ENCODE results near the gene ZCCHC17.

The ZCCHC17 gene, protein sequence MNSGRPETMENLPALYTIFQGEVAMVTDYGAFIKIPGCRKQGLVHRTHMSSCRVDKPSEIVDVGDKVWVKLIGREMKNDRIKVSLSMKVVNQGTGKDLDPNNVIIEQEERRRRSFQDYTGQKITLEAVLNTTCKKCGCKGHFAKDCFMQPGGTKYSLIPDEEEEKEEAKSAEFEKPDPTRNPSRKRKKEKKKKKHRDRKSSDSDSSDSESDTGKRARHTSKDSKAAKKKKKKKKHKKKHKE

DNA sequence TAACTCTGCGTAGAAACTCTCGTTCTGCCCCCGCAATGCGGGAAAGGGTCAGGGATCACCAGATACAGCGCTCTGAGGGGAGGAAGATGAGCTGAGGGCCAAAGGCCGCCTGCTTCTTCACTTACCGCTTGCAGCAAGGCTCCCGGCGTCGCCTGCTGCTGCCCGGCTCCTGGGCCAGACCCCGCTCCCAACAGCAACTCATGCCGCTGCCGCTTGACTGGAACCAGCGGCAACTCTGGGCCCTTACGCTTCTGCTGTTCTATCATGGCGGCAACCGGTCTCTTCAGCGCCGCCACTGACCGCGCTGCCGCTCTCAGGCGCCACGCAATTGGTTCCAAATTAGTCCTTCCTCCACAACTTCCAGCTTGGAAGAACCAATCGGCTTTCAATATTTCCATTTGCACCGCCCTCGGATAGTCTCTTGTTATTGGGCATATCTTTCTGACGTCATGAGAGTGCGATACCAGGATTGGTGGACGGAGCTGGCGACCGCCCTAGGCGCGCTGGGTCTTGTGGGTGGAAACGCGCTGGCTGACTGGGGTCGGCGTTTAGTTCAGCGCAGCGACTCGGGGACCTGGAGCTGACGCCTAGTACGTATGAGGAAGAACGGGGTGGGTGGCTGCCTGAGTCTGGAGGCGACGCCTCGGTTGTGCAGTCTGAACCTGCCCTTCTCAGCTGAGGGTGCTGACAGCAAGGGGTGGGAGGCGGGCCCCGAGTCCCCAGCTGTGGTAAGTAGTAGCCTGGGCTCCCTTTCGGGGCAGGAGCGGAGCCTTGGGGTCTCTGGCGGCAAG, at the start of gene ZCCHC17, which contains the start of gene SNRNP40:
Gene ZCCHC17, plus strand, starts transcription at position 547 of the 791 bp plus-strand sequence. CDS start 13,067 bp downstream, outside the sequence.
Gene SNRNP40, minus strand, starts transcription at position 303 of the 791 bp plus-strand sequence. Its CDS starts 37 bp downstream, at position 266.
- H3K9me3 Mint-ChIP-seq: no peaks in the 10 kb centered on the region
- TF ChIP-seq, protein P1, sequence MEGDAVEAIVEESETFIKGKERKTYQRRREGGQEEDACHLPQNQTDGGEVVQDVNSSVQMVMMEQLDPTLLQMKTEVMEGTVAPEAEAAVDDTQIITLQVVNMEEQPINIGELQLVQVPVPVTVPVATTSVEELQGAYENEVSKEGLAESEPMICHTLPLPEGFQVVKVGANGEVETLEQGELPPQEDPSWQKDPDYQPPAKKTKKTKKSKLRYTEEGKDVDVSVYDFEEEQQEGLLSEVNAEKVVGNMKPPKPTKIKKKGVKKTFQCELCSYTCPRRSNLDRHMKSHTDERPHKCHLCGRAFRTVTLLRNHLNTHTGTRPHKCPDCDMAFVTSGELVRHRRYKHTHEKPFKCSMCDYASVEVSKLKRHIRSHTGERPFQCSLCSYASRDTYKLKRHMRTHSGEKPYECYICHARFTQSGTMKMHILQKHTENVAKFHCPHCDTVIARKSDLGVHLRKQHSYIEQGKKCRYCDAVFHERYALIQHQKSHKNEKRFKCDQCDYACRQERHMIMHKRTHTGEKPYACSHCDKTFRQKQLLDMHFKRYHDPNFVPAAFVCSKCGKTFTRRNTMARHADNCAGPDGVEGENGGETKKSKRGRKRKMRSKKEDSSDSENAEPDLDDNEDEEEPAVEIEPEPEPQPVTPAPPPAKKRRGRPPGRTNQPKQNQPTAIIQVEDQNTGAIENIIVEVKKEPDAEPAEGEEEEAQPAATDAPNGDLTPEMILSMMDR (IDR thresholded peaks at IDR 0.05; ENCODE audit: unreplicated experiment in 3 of 3): no peak
- H3K4me1 Mint-ChIP-seq: peaks cover 26% of the 10 kb centered on the region
- H3K27me3 Mint-ChIP-seq (ENCODE audit: low read depth): no peaks in the 10 kb centered on the region
- peak within 1 kb of the TSS in 1 of 3 experiments; percentile 74 for H3K27ac Mint-ChIP-seq
- no peak within 1 kb of the TSS for H3K4me3 Mint-ChIP-seq
- H3K36me3 Mint-ChIP-seq (ENCODE audit: low read depth): peaks cover 23% of the 10 kb centered on the region

DNA sequence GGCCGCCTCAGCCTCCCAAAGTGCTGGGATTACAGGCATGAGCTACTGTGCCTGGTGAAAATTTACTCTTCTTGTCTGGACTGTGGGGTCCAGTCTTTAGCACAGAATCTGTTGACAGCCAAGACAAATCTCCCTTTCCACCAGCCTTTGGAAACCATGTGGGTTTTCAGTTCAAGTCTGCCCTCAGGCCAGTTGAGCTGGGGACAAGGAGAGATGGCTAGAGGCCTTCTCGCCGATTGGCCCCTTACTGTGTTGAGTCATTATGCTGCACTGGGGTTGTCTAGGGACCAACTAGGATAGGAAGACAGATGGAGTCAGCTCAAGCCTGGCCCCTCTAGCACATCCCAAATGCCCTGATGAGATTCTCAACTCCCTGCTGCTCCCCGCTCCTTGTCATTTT, 48.6 kb upstream of the ZCCHC17 start:
- Mint-ChIP-seq H3K4me1 (no peaks in the 10 kb centered on the region), H3K36me3 (ENCODE audit: low read depth) (no peaks in the 10 kb centered on the region), H3K27ac (no peak overlapping the region), H3K27me3 (ENCODE audit: low read depth) (peaks cover 10% of the 10 kb centered on the region), H3K4me3 (no peak overlapping the region), H3K9me3 (no peaks in the 10 kb centered on the region)
- TF ChIP-seq, protein P1 (IDR thresholded peaks at IDR 0.05; ENCODE audit: unreplicated experiment in 3 of 3): no peak

DNA sequence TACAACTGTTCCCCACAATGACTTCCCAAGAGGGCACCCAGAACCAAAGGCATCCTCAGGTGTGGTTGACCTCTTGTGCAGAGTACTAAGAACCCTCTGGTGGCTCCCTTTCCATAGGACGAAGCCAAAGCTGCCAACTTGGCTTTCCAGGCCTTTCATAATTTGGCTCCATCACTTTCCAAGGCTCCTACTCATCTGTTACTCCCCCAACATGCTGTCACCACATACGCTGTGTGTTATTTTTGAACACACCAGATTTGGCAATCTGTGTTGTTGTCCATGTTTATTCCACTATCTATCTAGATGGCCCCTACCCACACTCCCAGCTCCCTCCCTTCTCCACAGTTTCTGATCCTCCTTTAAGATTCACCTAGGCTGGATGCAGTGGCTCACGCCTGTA, 47.0 kb upstream of the ZCCHC17 start:
- TF ChIP-seq, protein P1 (IDR thresholded peaks at IDR 0.05; ENCODE audit: unreplicated experiment in 3 of 3): no peak
- no peaks in the 10 kb centered on the region for H3K36me3 Mint-ChIP-seq (ENCODE audit: low read depth)
- H3K27me3 Mint-ChIP-seq (ENCODE audit: low read depth): peaks cover 3% of the 10 kb centered on the region
- H3K27ac Mint-ChIP-seq: no peak overlapping the region
- no peaks in the 10 kb centered on the region for H3K9me3 Mint-ChIP-seq
- H3K4me3 Mint-ChIP-seq: no peak overlapping the region
- no peaks in the 10 kb centered on the region for H3K4me1 Mint-ChIP-seq

DNA sequence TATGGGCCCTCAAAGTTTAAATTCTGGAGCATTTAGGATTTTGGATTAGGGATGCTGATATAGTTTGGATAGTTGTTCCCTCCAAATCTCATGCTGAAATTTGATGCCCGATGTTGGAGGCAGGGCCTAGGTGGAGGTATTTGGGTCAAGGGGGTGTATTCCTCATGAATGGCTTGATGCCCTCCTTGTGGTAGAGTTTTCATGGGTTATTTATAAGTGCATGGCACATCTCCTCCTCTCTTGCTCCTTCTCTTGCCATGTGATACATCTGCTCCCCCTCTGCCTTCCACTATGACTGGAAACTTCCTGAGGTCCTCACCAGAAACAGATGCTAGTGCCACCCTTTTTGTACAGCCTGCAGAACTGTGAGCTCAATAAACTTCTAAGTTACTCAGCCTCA, 39.6 kb upstream of the ZCCHC17 start:
- no peak overlapping the region for H3K4me3 Mint-ChIP-seq
- no peak overlapping the region for H3K27ac Mint-ChIP-seq
- no peaks in the 10 kb centered on the region for H3K27me3 Mint-ChIP-seq (ENCODE audit: low read depth)

DNA sequence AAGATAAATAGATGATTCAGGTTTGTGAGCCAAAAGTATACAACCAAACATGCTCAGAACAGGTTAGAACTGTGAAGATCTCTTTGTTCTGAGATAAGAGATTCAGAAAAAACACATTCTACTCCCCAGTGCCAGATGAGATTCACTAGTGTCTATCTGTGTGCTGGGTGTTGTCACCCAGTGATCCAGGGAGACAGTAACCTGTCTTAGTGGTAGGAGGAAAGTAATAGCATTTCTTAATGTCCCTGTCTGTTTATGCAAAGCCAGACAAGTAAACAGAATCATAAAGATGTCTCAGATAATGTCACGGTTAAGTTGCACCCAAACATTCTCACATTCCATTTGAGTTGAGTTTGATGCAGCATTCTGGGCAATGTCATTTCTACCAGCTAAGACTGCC, 38.3 kb upstream of the ZCCHC17 start:
- Mint-ChIP-seq H3K4me1 (no peaks in the 10 kb centered on the region), H3K36me3 (ENCODE audit: low read depth) (peaks cover 42% of the 10 kb centered on the region), H3K27me3 (ENCODE audit: low read depth) (no peaks in the 10 kb centered on the region), H3K4me3 (no peak overlapping the region), H3K9me3 (no peaks in the 10 kb centered on the region), H3K27ac (no peak overlapping the region)
- TF ChIP-seq, protein P1 (IDR thresholded peaks at IDR 0.05; ENCODE audit: unreplicated experiment in 3 of 3): no peak

More for the DNA sequence above, 39.6 kb upstream of the ZCCHC17 start:
- TF ChIP-seq, protein P1 (IDR thresholded peaks at IDR 0.05; ENCODE audit: unreplicated experiment in 3 of 3): no peak
- peaks cover 38% of the 10 kb centered on the region for H3K36me3 Mint-ChIP-seq (ENCODE audit: low read depth)
- H3K4me1 Mint-ChIP-seq: no peaks in the 10 kb centered on the region
- no peaks in the 10 kb centered on the region for H3K9me3 Mint-ChIP-seq

All from nephron (organoid).